ENCODE measurements around the gene SYTL2.

GRCh38 chr11:85826116-85826855 is 15.3 kb upstream of the SYTL2 start:
- TF ChIP-seq, protein P1, sequence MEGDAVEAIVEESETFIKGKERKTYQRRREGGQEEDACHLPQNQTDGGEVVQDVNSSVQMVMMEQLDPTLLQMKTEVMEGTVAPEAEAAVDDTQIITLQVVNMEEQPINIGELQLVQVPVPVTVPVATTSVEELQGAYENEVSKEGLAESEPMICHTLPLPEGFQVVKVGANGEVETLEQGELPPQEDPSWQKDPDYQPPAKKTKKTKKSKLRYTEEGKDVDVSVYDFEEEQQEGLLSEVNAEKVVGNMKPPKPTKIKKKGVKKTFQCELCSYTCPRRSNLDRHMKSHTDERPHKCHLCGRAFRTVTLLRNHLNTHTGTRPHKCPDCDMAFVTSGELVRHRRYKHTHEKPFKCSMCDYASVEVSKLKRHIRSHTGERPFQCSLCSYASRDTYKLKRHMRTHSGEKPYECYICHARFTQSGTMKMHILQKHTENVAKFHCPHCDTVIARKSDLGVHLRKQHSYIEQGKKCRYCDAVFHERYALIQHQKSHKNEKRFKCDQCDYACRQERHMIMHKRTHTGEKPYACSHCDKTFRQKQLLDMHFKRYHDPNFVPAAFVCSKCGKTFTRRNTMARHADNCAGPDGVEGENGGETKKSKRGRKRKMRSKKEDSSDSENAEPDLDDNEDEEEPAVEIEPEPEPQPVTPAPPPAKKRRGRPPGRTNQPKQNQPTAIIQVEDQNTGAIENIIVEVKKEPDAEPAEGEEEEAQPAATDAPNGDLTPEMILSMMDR (conservative IDR thresholded peaks at IDR 0.05; ENCODE audit: low read depth, low read length), result peak; percentile 93
- TF ChIP-seq EZH2 (IDR thresholded peaks at IDR 0.05; ENCODE audit: low read length, unreplicated experiment) (no peak), EZH2phosphoT487 (IDR thresholded peaks at IDR 0.05; ENCODE audit: borderline replicate concordance, low read length) (no peak)

All from PC-3 (cell line).